ENCODE data around the gene RGS3. TPM values are rescaled to one million over a fixed set of nuclear protein-coding genes. Genes with fewer than 3 reads are reported as not detected.
"Not testable (repeated sequence)": the region's sequence is repeated elsewhere in the genome, so short reads cannot be mapped to it uniquely, and the experiment has no call there.

Gene RGS3
- total RNA-seq, 1 donor from 2014 or later = 187 TPM

DNA sequence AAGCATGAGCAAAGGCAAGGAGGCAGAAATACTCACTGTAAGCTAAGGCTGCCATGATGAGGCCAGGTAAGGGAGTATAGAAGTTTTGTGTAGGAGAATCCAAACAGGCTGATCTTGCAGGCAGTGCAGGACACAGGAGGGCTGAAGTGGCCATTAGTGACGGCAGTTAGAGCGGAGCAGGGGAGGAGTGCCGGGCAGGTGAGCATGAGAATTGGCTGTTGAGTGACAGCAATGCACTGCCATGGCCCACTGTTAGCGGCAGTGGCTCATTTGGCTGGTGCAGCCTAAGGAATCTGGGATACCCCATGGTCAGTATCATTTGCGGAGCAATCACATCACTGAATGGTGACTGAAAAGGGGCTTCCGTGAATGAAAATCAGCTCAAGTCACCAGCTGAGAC lies 22.8 kb downstream of the RGS3 start:
- intact Hi-C loops (cut with micrococcal nuclease) = no loop called here
- no peaks in the 10 kb centered on the region for H3K36me3 ChIP-seq
- peak overlapping the region; percentile 78 for H3K27ac ChIP-seq (replicated peaks)
- peaks cover 52% of the 10 kb centered on the region for H3K4me1 ChIP-seq
- H3K27me3 ChIP-seq (ENCODE audit: low read depth) = no peaks in the 10 kb centered on the region
- H3K9me3 ChIP-seq (replicated peaks) = no peaks in the 10 kb centered on the region
- no peak for DNase-seq
- H3K4me3 ChIP-seq = no peak overlapping the region
- TF ChIP-seq, protein P1, sequence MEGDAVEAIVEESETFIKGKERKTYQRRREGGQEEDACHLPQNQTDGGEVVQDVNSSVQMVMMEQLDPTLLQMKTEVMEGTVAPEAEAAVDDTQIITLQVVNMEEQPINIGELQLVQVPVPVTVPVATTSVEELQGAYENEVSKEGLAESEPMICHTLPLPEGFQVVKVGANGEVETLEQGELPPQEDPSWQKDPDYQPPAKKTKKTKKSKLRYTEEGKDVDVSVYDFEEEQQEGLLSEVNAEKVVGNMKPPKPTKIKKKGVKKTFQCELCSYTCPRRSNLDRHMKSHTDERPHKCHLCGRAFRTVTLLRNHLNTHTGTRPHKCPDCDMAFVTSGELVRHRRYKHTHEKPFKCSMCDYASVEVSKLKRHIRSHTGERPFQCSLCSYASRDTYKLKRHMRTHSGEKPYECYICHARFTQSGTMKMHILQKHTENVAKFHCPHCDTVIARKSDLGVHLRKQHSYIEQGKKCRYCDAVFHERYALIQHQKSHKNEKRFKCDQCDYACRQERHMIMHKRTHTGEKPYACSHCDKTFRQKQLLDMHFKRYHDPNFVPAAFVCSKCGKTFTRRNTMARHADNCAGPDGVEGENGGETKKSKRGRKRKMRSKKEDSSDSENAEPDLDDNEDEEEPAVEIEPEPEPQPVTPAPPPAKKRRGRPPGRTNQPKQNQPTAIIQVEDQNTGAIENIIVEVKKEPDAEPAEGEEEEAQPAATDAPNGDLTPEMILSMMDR (IDR thresholded peaks at IDR 0.05; ENCODE audit: borderline replicate concordance) = no peak

DNA sequence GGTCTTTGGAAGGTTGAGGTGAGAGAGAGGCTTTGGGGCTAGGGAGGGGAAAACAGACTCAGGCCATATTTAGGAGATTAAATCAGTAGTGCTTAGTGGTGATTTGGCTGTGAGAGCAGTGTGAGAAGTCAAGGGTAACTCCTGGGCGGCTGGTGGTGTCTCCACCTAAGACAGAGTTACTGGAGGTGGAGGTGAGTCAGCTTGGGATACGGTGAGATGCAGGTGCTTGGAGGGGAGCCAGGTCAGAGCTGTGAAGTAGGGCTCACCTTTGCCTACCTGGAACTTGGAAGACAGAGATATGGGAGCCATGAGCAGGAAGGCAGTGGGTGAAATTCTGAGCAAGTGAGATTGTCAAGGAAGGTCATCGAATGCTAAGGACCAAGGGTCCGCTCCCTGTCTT lies 24.5 kb downstream of the RGS3 start:
- Histone ChIP-seq H3K4me1 (peaks cover 69% of the 10 kb centered on the region), H3K4me3 (no peak overlapping the region), H3K36me3 (no peaks in the 10 kb centered on the region), H3K27ac (replicated peaks) (peak overlapping the region; percentile 87), H3K27me3 (ENCODE audit: low read depth) (no peaks in the 10 kb centered on the region), H3K9me3 (replicated peaks) (no peaks in the 10 kb centered on the region)
- no peak for DNase-seq
- TF ChIP-seq, protein P1 (IDR thresholded peaks at IDR 0.05; ENCODE audit: borderline replicate concordance) = no peak
- intact Hi-C loops (cut with micrococcal nuclease) = no loop called here

DNA sequence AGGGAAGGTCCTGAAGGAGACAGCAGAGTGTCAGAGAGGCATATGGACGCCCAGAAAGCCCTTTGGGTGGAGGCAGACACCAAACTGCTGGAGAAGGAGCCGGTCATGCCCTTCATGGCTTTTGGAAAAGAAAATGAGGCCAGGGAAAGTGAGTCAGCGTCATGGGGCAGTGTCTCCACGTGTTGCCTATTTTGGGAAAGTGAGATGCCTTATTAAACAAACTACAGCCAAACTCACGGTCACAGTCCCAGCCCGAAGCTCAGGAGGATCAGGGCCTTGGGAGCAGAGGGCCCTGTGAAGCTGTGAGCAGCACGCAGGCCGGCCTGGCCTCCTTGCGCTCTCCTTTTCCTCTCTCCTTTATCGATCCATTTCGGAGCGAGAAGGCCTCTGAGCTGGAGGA lies 25.0 kb downstream of the RGS3 start:
- no peaks in the 10 kb centered on the region for H3K36me3 ChIP-seq
- intact Hi-C loops (cut with micrococcal nuclease) = no loop called here
- TF ChIP-seq, protein P1 (IDR thresholded peaks at IDR 0.05; ENCODE audit: borderline replicate concordance) = no peak
- DNase-seq = peak; percentile 41
- no peaks in the 10 kb centered on the region for H3K27me3 ChIP-seq (ENCODE audit: low read depth)
- peaks cover 71% of the 10 kb centered on the region for H3K4me1 ChIP-seq
- no peaks in the 10 kb centered on the region for H3K9me3 ChIP-seq (replicated peaks)
- H3K4me3 ChIP-seq = peak overlapping the region; percentile 28
- peak overlapping the region; percentile 87 for H3K27ac ChIP-seq (replicated peaks)

DNA sequence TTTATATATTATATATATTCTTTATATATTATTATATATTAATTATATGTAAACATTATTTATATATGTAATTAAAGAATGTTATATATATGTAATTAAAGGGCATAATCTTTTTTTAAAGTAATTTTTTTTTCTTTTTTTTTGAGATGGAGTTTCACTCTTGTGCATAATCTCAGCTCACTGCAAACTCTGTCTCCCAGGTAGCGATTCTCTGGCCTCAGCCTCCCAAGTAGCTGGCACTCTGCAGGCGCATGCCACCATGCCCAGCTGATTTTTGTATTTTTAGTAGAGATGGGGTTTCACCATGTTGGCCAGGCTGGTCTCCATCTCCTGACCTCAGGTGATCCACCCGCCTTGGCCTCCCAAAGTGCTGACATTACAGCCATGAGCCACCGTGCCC lies 27.6 kb downstream of the RGS3 start:
- H3K27me3 ChIP-seq (ENCODE audit: low read depth); intact Hi-C loops (cut with micrococcal nuclease); H3K36me3 ChIP-seq; H3K9me3 ChIP-seq (replicated peaks); H3K4me3 ChIP-seq; DNase-seq: not testable (repeated sequence)
- Histone ChIP-seq H3K27ac (replicated peaks) (peak overlapping the region; percentile 70), H3K4me1 (peaks cover 51% of the 10 kb centered on the region)

DNA sequence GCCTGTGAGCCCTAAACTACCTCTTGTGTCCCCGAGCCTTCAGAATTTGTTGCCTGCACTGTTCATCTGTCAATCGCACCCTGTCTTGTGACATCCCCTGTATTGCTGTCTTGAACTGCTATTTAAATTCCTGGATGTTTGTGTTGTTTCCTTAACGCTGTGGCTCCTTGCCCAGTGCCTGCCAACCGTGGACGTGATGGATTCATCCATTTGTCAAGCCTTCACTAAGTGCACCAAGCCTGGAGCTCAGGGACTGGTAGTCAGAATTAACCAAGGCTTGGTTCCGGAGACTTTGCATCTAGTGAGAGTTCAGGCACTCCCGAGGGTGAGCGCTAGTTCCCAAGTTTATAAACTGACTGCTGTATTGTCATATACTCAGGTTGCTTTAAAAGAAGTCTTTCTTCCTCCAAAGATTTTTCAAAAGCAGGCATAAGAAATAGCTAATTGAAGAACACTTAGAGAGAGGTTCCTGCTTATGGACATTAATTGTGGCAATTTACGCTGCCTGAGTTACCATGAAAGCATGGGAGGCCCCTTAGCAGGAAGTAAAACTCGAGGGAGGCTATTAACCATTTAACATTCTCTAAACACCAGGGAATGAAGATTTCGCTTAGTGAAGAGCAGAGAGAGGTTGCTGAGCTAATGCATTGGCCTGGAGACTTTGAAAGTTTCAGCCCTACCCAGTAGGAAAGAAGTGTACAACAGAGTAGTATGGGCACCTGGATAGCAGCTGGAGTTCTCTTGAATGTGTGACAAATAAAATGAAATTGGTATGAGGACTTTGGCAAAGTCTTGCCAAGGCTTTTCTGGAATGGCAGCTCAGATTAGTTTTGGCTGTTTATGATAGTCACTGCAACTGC lies 29.0 kb downstream of the RGS3 start:
- TF ChIP-seq, protein P1 (IDR thresholded peaks at IDR 0.05; ENCODE audit: borderline replicate concordance) = no peak

DNA sequence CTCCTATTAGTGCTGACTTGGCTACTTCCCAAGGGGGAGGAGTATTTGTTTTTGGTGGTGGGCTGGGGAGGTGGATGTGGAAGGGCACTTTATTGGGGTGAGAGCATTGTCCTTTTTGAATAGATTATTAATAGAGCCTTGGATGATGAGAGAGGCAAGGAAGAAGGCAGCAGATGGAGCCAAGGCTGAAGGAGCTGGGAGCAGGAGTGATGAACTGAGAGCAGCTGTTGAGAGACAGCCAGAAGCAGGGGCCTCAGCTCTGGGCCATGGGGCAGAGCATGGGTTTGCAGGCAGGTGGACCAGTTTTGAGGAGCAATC lies 29.6 kb downstream of the RGS3 start:
- intact Hi-C loops (cut with micrococcal nuclease) = no loop called here
- TF ChIP-seq, protein P1 (IDR thresholded peaks at IDR 0.05; ENCODE audit: borderline replicate concordance) = no peak
- peaks cover 44% of the 10 kb centered on the region for H3K4me1 ChIP-seq

More for the DNA sequence above, 29.0 kb downstream of the RGS3 start:
- Histone ChIP-seq H3K27me3 (ENCODE audit: low read depth) (no peaks in the 10 kb centered on the region), H3K4me1 (peaks cover 48% of the 10 kb centered on the region), H3K36me3 (no peaks in the 10 kb centered on the region), H3K27ac (replicated peaks) (peak overlapping the region; percentile 70), H3K9me3 (replicated peaks) (no peaks in the 10 kb centered on the region), H3K4me3 (no peak overlapping the region)
- peak; percentile 48 for DNase-seq
- intact Hi-C loops (cut with micrococcal nuclease) = no loop called here

More for the DNA sequence above, 29.6 kb downstream of the RGS3 start:
- no peak overlapping the region for H3K4me3 ChIP-seq
- H3K27me3 ChIP-seq (ENCODE audit: low read depth) = no peaks in the 10 kb centered on the region
- no peaks in the 10 kb centered on the region for H3K9me3 ChIP-seq (replicated peaks)
- H3K27ac ChIP-seq (replicated peaks) = peak overlapping the region; percentile 70
- no peak for DNase-seq
- peaks cover 3% of the 10 kb centered on the region for H3K36me3 ChIP-seq

Data from left ventricle myocardium inferior (tissue), 1 donor.